H1 (cell line): Measurements from ENCODE around the gene TELO2. TPM values are rescaled to one million over a fixed set of nuclear protein-coding genes. Genes with fewer than 3 reads are reported as not detected.

ENCODE experiments used
- CTCF ChIA-PET: fragments of 300-600 bp; sonication (Branson Sonifier 250); formaldehyde crosslinking; loops from one replicate; lab custom pipeline; 2021; ENCODE audit not compliant: partially characterized antibody; lab: Charles Lee
- POLR2A ChIA-PET: fragments of 300-600 bp; sonication (Branson Sonifier 250); formaldehyde crosslinking; loops from one replicate; lab custom pipeline; 2021; ENCODE audit warnings: inconsistent platforms; ENCODE audit not compliant: partially characterized antibody; lab: Charles Lee
- DNase-seq, 2 experiments: peaks; one replicate each; pipeline versions ENCODE4 v3.0.0 to v3.0.0-alpha.2; 2010 to 2022; ENCODE audit warnings: low spot score in 2 of 2, low read depth in 1 of 2, mixed read lengths in 1 of 2
- FAIRE-seq: peaks from 2 replicates; lab custom pipeline; 2011; peaks lifted over from hg19 to GRCh38; lab: Jason Lieb, UNC
- H2AFZ ChIP-seq: 2 replicates; pipeline ENCODE4 v1.8.1; 2012; ENCODE audit warnings: low read length, inconsistent platforms
- H2AK5ac ChIP-seq: 2 replicates; pipeline ENCODE4 v1.6.1; 2013; ENCODE audit warnings: low read depth, low read length
- H2BK120ac ChIP-seq: replicated peaks from 2 replicates; pipeline ENCODE3; 2013; ENCODE audit warnings: low read depth, low read length, inconsistent platforms
- H2BK12ac ChIP-seq: 2 replicates; pipeline ENCODE4 v1.6.1; 2013; ENCODE audit warnings: low read depth, low read length
- H2BK15ac ChIP-seq: 2 replicates; pipeline ENCODE4 v1.6.1; 2013; ENCODE audit warnings: low read length
- H2BK20ac ChIP-seq: 2 replicates; pipeline ENCODE4 v1.6.1; 2013; ENCODE audit warnings: low read length
- H2BK5ac ChIP-seq: 2 replicates; pipeline ENCODE4 v1.6.1; 2013; ENCODE audit warnings: low read depth, low read length
- H3K14ac ChIP-seq: 2 replicates; pipeline ENCODE4 v1.6.1; 2013; ENCODE audit warnings: inconsistent platforms; ENCODE audit not compliant: insufficient read length
- H3K18ac ChIP-seq: 2 replicates; pipeline ENCODE4 v1.6.1; 2013; ENCODE audit warnings: low read length; ENCODE audit errors: extremely low read depth
- H3K23ac ChIP-seq: 2 replicates; pipeline ENCODE4 v1.6.1; 2013; ENCODE audit warnings: inconsistent platforms; ENCODE audit not compliant: insufficient read length
- H3K23me2 ChIP-seq: 2 replicates; pipeline ENCODE4 v1.6.1; 2013; ENCODE audit warnings: low read depth, low read length
- H3K27ac ChIP-seq: 2 replicates; pipeline ENCODE4 v1.6.1; 2011; ENCODE audit warnings: low read depth, low read length, inconsistent platforms
- H3K27me3 ChIP-seq, 4 experiments: replicated peaks in 1 of 4; 1 replicate in 1 of 4; 2 replicates in 3 of 4; pipeline versions ENCODE4 v1.6.1 to v1.8.1; 2011 to 2013; ENCODE audit warnings: low read length in 3 of 4, mild to moderate bottlenecking in 3 of 4, inconsistent platforms in 2 of 4, mixed read lengths in 2 of 4, moderate library complexity in 1 of 4; ENCODE audit not compliant: control insufficient read depth in 3 of 4, insufficient read depth in 3 of 4; ENCODE audit errors: extremely low read depth in 1 of 4
- H3K36me3 ChIP-seq, 4 experiments: 2 replicates each; pipeline versions ENCODE4 v1.6.1 to v1.8.1; 2011 to 2013; ENCODE audit warnings: mild to moderate bottlenecking in 4 of 4, low read length in 3 of 4, moderate library complexity in 2 of 4, control low read depth in 1 of 4, inconsistent platforms in 1 of 4; ENCODE audit not compliant: insufficient read depth in 4 of 4, control insufficient read depth in 2 of 4
- H3K4ac ChIP-seq: replicated peaks from 2 replicates; pipeline ENCODE3; 2013; ENCODE audit warnings: low read length, low read depth, mixed read lengths, inconsistent platforms; ENCODE audit not compliant: insufficient read length
- H3K4me1 ChIP-seq, 4 experiments: replicated peaks in 1 of 4; 1 replicate in 1 of 4; 2 replicates in 3 of 4; pipeline versions ENCODE4 v1.6.1 to v1.8.1; 2011 to 2013; ENCODE audit warnings: low read length in 3 of 4, inconsistent platforms in 2 of 4, mixed read lengths in 1 of 4; ENCODE audit not compliant: insufficient read depth in 4 of 4, control insufficient read depth in 3 of 4
- H3K4me2 ChIP-seq, 2 experiments: 2 replicates each; pipeline versions ENCODE4 v1.6.1 to v1.8.1; 2011 to 2013; ENCODE audit warnings: low read depth in 2 of 2, low read length in 2 of 2, control low read depth in 1 of 2, inconsistent platforms in 1 of 2, mild to moderate bottlenecking in 1 of 2; ENCODE audit not compliant: insufficient read depth in 1 of 2
- H3K4me3 ChIP-seq, 4 experiments: fragments of 200-600, 300-600 bp in 1 of 4; sonication (generic), shearing (Covaris generic), sonication (Bioruptor Twin) in 1 of 4; 2 replicates each; pipeline versions ENCODE4 v1.5.1 to v1.8.1; 2011 to 2016; ENCODE audit warnings: low read length in 4 of 4, low read depth in 3 of 4, control low read depth in 2 of 4, inconsistent platforms in 2 of 4, mild to moderate bottlenecking in 2 of 4, mixed read lengths in 1 of 4, moderate library complexity in 1 of 4; ENCODE audit not compliant: insufficient read depth in 2 of 4; ENCODE audit errors: extremely low read depth in 1 of 4
- H3K56ac ChIP-seq: replicated peaks from 2 replicates; pipeline ENCODE3; 2013; ENCODE audit warnings: low read depth, mild to moderate bottlenecking, mixed read lengths, low read length, inconsistent platforms; ENCODE audit not compliant: insufficient read length
- H3K79me1 ChIP-seq: 2 replicates; pipeline ENCODE4 v1.6.1; 2013; ENCODE audit warnings: low read depth, low read length, control low read depth
- H3K79me2 ChIP-seq, 2 experiments: 2 replicates each; pipeline versions ENCODE4 v1.6.1 to v1.8.1; 2012 to 2013; ENCODE audit warnings: low read length in 2 of 2, mild to moderate bottlenecking in 2 of 2, inconsistent platforms in 1 of 2; ENCODE audit not compliant: insufficient read depth in 2 of 2, control insufficient read depth in 1 of 2
- H3K9ac ChIP-seq, 4 experiments: replicated peaks in 1 of 4; 1 replicate in 1 of 4; 2 replicates in 3 of 4; pipeline versions ENCODE4 v1.6.1 to v1.8.1; 2011 to 2013; ENCODE audit warnings: low read depth in 3 of 4, low read length in 3 of 4, control low read depth in 2 of 4, mild to moderate bottlenecking in 2 of 4, moderate library complexity in 2 of 4, inconsistent platforms in 1 of 4; ENCODE audit errors: extremely low read depth in 1 of 4
- H3K9me3 ChIP-seq, 2 experiments: 2 replicates each; pipeline versions ENCODE4 v1.6.1 to v1.8.1; 2012 to 2013; ENCODE audit warnings: mild to moderate bottlenecking in 2 of 2, moderate library complexity in 2 of 2, control low read depth in 1 of 2, inconsistent platforms in 1 of 2, low read depth in 1 of 2, low read length in 1 of 2, mixed read lengths in 1 of 2; ENCODE audit not compliant: insufficient read depth in 2 of 2
- H4K20me1 ChIP-seq, 2 experiments: replicated peaks in 1 of 2; 2 replicates each; pipeline versions ENCODE3 to v1.8.1; 2011 to 2013; ENCODE audit warnings: inconsistent platforms in 2 of 2, low read length in 2 of 2, mild to moderate bottlenecking in 1 of 2; ENCODE audit not compliant: insufficient read depth in 2 of 2, control insufficient read depth in 1 of 2
- H4K5ac ChIP-seq: 2 replicates; pipeline ENCODE4 v1.6.1; 2013; ENCODE audit warnings: low read length, low read depth, mixed read lengths, inconsistent platforms; ENCODE audit not compliant: insufficient read length
- H4K8ac ChIP-seq: 2 replicates; pipeline ENCODE4 v1.8.0; 2013; ENCODE audit warnings: mild to moderate bottlenecking, moderate library complexity, low read length, inconsistent platforms; ENCODE audit not compliant: insufficient read depth; ENCODE audit errors: extremely low read depth
- H4K91ac ChIP-seq: replicated peaks from 2 replicates; pipeline ENCODE3; 2013; ENCODE audit warnings: low read length, mixed read lengths, inconsistent platforms; ENCODE audit not compliant: insufficient read length
- ASH2L ChIP-seq: fragments of 200-600, 300-600 bp; sonication (generic); IDR thresholded peaks from one replicate; pipeline ENCODE4 v1.7.1; 2017; ENCODE audit warnings: low read length
- HDAC6 ChIP-seq: IDR thresholded peaks from one replicate; pipeline ENCODE4 v1.7.1; 2012; ENCODE audit warnings: low read depth, mild to moderate bottlenecking, inconsistent platforms, low read length, moderate library complexity
- NANOG ChIP-seq: IDR thresholded peaks from 2 replicates; pipeline ENCODE4 v1.6.1; 2011; ENCODE audit warnings: low read length, low read depth, mild to moderate bottlenecking, inconsistent platforms; ENCODE audit not compliant: insufficient read depth, poor library complexity, severe bottlenecking
- NRF1 ChIP-seq: IDR thresholded peaks from 2 replicates; pipeline ENCODE4 v1.6.1; 2011; ENCODE audit warnings: mild to moderate bottlenecking, low read depth, low read length, improper control_type of control experiment
- POLR2A ChIP-seq, 2 experiments: IDR thresholded peaks; 1 replicate in 1 of 2; 2 replicates in 1 of 2; pipeline ENCODE4 v1.6.1; 2011; ENCODE audit warnings: low read depth in 2 of 2, low read length in 2 of 2, mild to moderate bottlenecking in 2 of 2; ENCODE audit errors: control extremely low read depth in 1 of 2
- POU5F1 ChIP-seq: IDR thresholded peaks from 2 replicates; pipeline ENCODE4 v1.6.1; 2011; ENCODE audit warnings: low read depth, mild to moderate bottlenecking, low read length, moderate library complexity
- RAD21 ChIP-seq, 2 experiments: IDR thresholded peaks in 1 of 2; conservative IDR thresholded peaks in 1 of 2; 2 replicates each; pipeline ENCODE4 v1.6.1; 2011; ENCODE audit warnings: low read depth in 2 of 2, low read length in 2 of 2, improper control_type of control experiment in 1 of 2, inconsistent platforms in 1 of 2, mild to moderate bottlenecking in 1 of 2, moderate library complexity in 1 of 2
- WGBS, 2 experiments: shearing (Covaris generic) in 1 of 2; methylation state at CpG; one replicate each; pipeline versions ENCODE4 v1.1.6 to v1.1.7; 2013 to 2015; ENCODE audit warnings: low lambda C conversion rate in 2 of 2, mixed read lengths in 2 of 2, inconsistent platforms in 1 of 2, low coverage in 1 of 2, missing lambda C conversion rate in 1 of 2; ENCODE audit not compliant: insufficient replicate concordance in 2 of 2, insufficient coverage in 1 of 2, insufficient read length in 1 of 2; ENCODE audit errors: extremely low coverage in 1 of 2, missing lambda C conversion rate in 1 of 2; 5-methylcytosine and 5-hydroxymethylcytosine counted together
- polyA plus RNA-seq, 7 experiments: library from polyadenylated mRNA; depleted of rRNA in 3 of 7; stranded (reverse) in 5 of 7; unstranded in 2 of 7; fragments of >200 nt in 5 of 7; fragments of 200-250 nt in 2 of 7; gene quantifications; 1 replicate in 5 of 7; 2 replicates in 1 of 7; 4 replicates in 1 of 7; pipeline versions ENCODE4 v1.2.1 to v1.2.3, GENCODE V29; 2011 to 2013; ENCODE audit warnings: missing spikeins in 2 of 7, mixed read lengths in 2 of 7
- total RNA-seq: library from RNA; stranded (reverse); fragmentation: NEBNext Ultra II Directional; extraction: Animal tissue kit (Norgen Biotek cat#: 25700); gene quantifications from 2 replicates; pipeline ENCODE4 v1.2.1, GENCODE V29; 2021

The TELO2 gene
- total and polyA plus RNA-seq, 2 of the 8 experiments (the other 6 are each of a cell fraction or from before 2014, with no cell fraction given): 39.3 to 64.8 TPM

GRCh38 chr16:1540556-1540855 is 47.3 kb downstream of the TELO2 start:
- Histone ChIP-seq H4K5ac (no peak overlapping the region), H3K27ac (no peak overlapping the region), H2BK12ac (no peak overlapping the region), H2AK5ac (no peak overlapping the region), H3K4me2 (no peak overlapping the region), H3K56ac (no peak overlapping the region), H3K27me3 (no peaks in the 10 kb centered on the region), H2BK20ac (no peak overlapping the region), H3K23ac (no peak overlapping the region)
- CTCF ChIA-PET: interaction anchor here (1.4 to 2.2 kb wide), 2 partner anchors 9 to 18 kb away, joined by 3 to 8 read pairs; no protein-coding TSS in a partner anchor
- TF ChIP-seq HDAC6 (no peak), RAD21 (IDR thresholded peaks at IDR 0.05 in 1 of 2, conservative IDR thresholded peaks at IDR 0.05 in 1 of 2; ENCODE audit: low read depth in 2 of 2, low read length in 2 of 2) (no peak), NRF1 (no peak), POLR2A (IDR thresholded peaks at IDR 0.05; ENCODE audit: control extremely low read depth in 1 of 2, low read depth in 2 of 2, low read length in 2 of 2) (no peak), NANOG (no peak), ASH2L (no peak), POU5F1 (no peak)
- TF ChIP-seq, all 59 proteins: peak for 0
- H3K36me3 ChIP-seq: no peaks in the 10 kb centered on the region
- H3K4me1 ChIP-seq: no peaks in the 10 kb centered on the region
- H3K79me1 ChIP-seq: no peaks in the 10 kb centered on the region
- no peaks in the 10 kb centered on the region for H3K79me2 ChIP-seq
- 90% methylated on average over 8 of the region's 8 CpGs; no CpG with 5 or more reads in 1 of the 2 experiments for WGBS, 2 experiments
- no peak overlapping the region for H4K91ac ChIP-seq
- no peak overlapping the region for H4K8ac ChIP-seq
- POLR2A ChIA-PET: interaction anchor here (1.8 kb wide), 1 partner anchor 28 kb away, joined by 4 read pairs; no protein-coding TSS in a partner anchor
- no peak overlapping the region for H2BK120ac ChIP-seq
- no peak overlapping the region for H3K14ac ChIP-seq
- H3K23me2 ChIP-seq: no peaks in the 10 kb centered on the region
- H2BK15ac ChIP-seq: no peak overlapping the region
- H3K9me3 ChIP-seq: no peaks in the 10 kb centered on the region
- H2BK5ac ChIP-seq: no peak overlapping the region
- no peak overlapping the region for H3K4ac ChIP-seq
- H3K4me3 ChIP-seq: no peak overlapping the region
- DNase-seq (no peak), FAIRE-seq (no peak)
- H3K9ac ChIP-seq: no peak overlapping the region
- H3K18ac ChIP-seq: no peak overlapping the region
- H2AFZ ChIP-seq: no peak overlapping the region
- peaks cover 2 to 7% of the 10 kb centered on the region in 2 experiments for H4K20me1 ChIP-seq
